Stimulated activated CD8-positive, alpha-beta memory T cell treated with anti-CD3 and anti-CD28 coated beads, Interleukin-7, amount 100 ng/mL, for 1 hour (primary cell): ENCODE data around the gene ZFAND2B.
"Not testable (repeated sequence)": the region's sequence is repeated elsewhere in the genome, so short reads cannot be mapped to it uniquely, and the experiment has no call there.

Experiments used
- DNase-seq, 2 donors: peaks; one replicate each; pipeline ENCODE4 v3.0.0-alpha.2; 2020; ENCODE audit warnings: low read depth in 2 of 2

The ZFAND2B gene

DNA sequence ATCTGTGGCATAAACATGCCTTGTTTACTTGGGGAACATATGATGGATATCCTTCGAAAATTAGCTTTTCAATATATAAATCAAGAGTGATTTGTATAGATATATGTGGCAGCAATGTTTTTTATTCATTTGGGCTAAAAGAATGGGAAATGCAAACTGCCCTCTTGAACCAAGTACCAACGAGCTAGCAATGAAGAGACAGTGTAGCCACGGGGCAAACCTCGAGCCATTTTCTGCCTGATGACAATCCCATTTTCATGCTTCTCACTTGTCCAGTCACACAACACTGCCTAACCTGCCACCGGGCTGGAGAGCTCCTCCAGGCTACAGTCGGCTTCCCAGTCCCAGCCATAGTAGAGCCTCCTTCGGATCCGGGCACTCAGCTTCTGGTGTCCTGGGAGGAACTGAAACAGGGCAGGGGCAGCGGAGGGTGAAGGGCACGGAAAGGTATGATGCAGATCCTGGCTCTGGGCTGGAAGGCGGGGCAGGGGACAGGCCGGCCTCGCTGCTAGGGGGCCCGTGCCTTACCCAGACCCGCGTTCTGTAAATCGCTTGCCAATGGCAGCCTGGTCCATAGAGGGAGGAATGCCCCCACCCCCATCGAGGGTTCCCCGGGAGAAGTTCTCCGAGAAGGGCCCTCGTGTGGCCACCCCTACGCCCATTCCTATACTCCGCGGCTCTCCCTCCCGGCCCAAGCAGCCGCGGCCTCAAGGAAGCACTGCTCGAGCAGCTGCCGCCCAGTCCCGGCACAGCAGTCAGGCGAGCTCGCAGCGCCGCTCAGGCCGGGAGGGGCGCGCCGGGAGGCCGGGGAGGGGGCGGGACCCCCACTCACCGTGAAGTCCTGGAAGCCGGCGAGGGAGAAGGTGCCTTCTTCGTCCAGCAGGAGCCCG, 30.4 kb upstream of the ZFAND2B start:
- DNase-seq, result no peak

DNA sequence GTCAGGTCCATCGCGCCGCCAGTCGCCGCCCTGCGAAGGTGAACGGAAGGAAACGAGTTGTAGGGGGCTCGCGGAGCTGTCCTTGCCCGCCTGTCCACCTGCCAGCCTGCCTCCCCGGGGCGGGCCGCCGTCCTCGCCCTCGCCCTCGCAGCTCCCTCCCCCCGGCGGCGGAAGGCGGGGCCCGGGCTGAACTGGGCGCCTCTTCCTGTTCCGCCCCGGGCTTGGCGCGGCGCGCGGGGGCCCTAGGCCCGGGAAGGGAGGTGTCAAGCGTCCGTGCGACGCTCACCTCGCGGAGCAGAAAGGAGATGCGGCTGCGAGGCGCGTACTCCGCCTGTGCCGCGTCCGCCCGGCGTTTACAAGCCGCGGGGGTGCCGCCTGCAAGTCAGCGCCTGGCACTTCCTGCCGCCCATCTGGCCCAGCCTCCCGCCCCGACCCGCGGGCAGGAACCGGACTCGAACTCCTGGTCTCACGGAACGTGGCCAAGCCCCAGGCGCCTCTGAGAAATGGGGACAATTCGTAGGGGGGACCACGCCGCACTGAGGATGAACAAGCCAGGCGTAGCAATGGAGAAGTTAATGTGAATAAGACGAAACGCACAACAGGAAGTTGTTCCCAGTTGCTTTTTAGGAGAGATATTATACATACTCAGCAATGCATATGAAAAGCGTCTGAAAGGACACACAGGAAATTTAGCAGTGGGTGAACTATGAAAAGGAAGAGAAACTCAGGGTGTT, 29.6 kb upstream of the ZFAND2B start, which contains the start of gene CNPPD1:
Gene CNPPD1 (minus strand): TSS at position 108 of the 734 bp plus-strand sequence. CDS start 97 bp downstream, at position 11.
- peak; percentile 68 to 72 for DNase-seq

DNA sequence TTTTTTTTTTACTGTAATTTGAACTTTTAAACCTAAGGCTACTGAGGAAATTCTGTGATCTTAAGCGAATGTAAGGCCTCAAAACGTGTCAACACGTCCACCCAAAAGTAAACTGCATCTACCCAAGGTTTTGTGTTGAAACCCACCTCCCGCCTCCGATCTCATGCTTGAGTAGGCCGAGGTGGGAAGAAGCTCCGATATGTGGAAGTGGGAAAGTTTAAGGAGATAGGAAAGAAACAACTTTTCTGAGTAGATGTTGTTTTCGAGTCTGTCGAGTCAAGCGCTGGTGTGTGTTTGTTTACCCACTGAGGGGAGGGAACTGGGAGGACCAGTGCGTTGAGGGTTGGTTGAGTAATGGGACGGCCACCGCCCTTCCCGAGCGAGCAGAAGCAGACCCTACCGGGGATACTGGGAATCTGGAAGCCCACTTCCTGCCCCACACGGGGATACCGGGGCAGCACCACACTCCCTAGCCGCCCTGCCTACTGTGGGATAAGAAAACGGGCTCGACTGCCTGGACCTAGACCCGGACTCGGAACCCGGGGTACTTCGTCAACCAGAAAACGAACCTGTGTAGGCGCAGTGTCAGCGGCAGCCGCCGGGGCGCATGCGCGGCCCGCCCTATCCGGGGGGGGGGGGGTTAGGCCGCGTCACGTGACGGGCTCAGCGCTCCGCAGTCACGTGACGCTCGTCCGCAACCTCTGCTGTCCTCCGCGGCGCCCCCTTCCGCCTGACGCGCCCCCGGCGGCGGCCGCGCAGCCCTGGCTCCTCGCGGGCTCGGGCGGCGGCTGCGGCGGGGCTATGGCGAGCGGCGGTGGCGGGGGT, 28.8 kb upstream of the ZFAND2B start, which contains the start of gene RETREG2:
Gene RETREG2 (plus strand): TSS at position 724 of the 825 bp plus-strand sequence. CDS start 78 bp downstream, at position 802.
- DNase-seq, result peak; percentile 56 to 63

DNA sequence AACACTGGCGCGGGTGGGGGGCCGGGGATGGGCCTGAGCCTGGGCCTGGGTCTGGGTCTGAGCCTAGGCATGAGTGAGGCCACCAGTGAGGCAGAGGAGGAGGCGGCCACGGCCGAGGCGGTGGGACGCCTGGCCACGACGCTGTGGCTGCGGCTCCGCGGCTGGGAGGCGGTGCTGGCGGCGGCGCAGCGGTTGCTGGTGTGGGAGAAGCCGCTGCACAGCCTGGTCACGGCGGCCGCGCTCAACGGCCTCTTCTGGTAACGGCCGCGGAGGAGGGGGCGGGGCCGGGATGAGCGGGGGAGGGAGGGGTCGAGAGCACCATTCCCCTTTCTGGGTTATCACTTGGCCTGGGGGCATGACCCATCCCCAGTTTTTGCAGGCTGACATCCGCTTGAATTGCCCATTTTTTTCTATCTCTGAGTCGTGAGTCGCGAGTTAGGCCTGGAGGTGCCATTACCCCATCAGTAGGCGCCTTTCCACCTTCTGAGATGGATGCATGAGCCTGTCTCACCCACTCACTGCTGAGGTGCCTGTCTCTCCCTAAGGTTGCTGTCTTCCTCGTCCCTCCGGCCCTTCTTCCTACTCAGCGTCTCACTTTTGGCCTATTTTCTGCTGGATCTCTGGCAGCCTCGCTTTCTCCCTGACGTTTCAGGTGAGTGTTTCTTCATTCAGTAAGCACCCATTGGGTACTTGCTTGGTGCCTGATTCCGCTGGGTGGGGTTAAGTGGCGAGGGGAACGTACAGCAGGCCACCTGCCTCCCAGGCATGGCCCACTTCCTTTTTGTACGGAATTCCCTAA, 28.0 kb upstream of the ZFAND2B start:
- DNase-seq, result no peak

DNA sequence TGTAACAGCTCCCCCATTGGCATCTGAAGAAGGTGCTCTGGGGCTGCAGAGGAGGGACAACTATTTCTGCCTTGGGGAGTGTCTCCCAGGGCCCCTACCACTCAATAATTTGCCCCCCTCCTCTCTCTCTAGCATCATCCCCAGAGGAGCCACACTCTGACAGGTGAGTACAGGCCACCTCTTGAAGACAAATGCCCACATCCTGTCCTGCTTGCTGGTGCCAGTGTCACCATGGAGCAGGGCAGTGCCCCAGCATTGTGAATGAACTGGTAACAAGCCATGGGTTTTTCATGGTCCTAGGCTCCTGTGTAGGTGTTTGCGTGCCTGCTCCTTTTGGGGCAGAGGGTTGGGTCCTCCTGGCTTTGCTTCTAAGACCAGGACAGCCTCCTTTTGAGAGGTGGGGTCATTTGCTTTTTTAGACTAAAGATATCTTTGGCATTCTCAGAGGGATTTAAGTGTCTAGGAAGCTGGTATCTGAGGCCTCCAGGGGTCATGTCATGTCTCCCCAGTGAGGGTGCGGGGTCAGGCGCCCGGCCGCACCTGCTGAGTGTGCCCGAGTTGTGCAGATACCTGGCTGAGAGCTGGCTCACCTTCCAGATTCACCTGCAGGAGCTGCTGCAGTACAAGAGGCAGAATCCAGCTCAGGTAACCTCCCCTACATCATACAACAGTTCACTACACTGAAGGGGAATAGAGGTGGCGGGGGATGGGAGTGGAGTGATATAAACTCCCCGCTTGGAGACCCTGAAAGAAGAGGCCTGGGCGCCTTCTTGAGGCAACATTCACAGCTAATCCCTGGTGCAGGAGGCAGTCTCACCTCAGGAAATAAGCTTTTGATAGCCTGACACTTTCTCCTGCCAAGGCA, 26.7 kb upstream of the ZFAND2B start:
- no peak for DNase-seq

DNA sequence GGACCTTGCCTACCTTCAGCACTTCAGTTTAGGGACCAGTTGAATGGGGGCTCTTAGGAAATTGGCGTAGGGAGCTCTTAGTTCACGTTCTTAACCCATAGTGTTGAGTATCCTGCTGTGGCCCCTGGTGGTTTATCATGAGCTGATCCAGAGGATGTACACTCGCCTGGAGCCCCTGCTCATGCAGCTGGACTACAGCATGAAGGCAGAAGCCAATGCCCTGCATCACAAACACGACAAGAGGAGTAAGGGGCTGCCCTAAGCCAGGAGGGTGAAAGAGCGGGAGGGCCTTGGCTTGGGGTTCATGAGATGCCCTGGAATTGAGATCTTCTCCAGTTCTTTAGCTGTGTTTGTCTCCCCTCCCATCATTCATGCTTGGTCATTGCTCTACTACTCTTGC, 25.6 kb upstream of the ZFAND2B start:
- no peak for DNase-seq

DNA sequence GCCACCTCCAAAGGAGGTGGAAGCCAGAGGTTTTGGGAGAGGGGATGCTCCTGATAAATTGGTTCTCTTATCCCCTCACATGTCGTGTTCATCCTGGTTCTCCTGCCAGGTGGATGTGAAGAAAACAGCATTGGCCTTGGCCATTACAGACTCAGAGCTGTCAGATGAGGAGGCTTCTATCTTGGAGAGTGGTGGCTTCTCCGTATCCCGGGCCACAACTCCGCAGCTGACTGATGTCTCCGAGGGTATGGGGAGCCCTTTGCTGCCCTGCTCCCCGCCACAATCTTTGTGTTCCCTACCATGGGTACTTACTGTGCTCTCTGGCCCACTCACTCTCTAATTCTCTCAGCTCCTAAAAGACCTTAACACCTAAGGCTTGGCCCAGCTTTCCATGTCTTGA, 25.1 kb upstream of the ZFAND2B start:
- no peak for DNase-seq

DNA sequence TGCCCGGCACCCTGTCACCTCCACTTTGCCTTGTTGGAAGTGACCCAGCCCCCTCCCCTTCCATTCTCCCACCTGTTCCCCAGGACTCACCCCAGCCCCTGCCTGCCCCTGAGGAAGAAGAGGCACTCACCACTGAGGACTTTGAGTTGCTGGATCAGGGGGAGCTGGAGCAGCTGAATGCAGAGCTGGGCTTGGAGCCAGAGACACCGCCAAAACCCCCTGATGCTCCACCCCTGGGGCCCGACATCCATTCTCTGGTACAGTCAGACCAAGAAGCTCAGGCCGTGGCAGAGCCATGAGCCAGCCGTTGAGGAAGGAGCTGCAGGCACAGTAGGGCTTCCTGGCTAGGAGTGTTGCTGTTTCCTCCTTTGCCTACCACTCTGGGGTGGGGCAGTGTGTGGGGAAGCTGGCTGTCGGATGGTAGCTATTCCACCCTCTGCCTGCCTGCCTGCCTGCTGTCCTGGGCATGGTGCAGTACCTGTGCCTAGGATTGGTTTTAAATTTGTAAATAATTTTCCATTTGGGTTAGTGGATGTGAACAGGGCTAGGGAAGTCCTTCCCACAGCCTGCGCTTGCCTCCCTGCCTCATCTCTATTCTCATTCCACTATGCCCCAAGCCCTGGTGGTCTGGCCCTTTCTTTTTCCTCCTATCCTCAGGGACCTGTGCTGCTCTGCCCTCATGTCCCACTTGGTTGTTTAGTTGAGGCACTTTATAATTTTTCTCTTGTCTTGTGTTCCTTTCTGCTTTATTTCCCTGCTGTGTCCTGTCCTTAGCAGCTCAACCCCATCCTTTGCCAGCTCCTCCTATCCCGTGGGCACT, 24.0 kb upstream of the ZFAND2B start:
- no peak for DNase-seq

DNA sequence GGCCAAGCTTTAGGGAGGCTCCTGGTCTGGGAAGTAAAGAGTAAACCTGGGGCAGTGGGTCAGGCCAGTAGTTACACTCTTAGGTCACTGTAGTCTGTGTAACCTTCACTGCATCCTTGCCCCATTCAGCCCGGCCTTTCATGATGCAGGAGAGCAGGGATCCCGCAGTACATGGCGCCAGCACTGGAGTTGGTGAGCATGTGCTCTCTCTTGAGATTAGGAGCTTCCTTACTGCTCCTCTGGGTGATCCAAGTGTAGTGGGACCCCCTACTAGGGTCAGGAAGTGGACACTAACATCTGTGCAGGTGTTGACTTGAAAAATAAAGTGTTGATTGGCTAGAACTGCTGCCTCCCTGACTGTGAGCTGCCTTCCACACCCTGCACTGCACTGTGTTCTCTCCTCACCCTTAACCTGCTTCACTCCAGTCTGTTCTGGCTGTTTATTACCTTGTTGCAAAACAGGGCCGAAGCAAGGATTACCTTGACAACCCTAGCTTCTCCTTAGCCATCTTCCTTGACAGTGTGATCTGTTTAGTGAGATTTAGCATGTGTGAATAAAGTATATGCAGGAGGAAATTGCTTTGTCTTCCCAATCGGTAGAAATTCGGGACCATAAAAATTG, 23.3 kb upstream of the ZFAND2B start:
- DNase-seq, result no peak

DNA sequence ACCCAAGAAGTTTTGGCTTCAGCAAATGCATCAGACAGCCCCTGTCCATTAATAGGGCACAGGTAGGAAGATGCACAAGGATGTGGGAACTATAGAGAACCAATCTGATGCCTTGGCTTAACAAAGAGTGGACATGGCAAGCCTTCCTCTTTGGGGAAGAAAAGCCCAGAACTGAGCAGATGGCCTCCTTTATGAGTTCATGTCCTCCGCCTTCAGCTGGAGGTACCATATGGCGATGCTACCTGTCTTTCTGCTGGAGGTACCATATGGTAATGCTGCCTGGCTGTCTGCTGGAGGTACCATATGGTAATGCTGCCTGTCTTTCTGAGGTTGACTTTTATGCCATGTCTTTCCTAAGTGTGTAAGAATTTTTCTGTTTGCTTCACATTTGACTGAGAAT, 22.5 kb upstream of the ZFAND2B start:
- no peak for DNase-seq

DNA sequence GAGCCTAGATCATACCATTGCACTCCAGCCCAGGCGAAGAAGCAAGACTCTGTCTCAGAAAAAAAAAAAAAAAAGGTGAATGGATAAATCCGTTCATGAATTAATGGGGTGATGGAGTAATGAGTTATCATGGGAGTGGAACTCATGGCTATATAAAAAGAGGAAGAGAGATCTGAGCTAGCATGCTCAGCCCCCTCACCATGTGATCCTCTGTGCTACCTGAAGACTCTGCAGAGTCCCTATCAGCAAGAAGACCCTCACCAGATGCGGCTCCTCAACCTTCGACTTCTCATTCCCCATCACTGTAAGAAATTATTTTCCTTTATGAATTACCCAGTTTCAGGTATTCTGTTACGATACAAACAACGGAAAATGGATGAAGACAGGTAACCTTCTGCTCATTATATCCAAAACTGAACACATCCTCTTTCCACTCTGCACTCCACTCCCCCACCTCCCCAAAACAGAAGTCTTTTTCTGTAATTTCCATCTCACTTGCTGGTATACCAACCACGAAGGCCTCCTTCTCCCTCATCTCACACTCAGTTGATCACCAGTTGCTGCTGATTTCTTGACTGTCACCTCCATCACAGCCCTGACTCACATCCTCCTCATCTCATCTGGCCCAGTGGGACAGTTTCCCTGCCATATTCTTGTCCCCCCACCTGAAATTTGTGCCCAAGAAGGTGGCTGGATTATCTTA, 19.7 kb upstream of the ZFAND2B start:
- DNase-seq, result no peak

DNA sequence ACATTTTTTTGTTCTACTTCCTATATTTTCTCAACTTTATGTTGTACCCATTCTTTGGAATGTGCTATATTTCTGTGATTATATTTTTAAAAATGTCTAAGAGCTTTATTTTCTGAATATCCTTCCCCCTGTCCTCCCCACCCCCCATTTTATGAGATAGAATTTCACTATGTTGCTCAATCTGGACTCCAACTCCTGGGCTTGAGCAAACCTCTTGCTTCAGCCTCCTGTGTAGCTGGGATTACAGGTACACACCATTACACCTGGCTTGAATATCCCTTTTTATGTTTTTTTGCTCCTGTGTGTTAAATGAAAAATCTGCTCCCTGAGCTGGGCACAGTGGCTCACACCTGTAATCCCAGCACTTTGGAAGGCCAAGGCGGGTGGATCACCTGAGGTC, 9.2 kb upstream of the ZFAND2B start:
- no peak for DNase-seq

DNA sequence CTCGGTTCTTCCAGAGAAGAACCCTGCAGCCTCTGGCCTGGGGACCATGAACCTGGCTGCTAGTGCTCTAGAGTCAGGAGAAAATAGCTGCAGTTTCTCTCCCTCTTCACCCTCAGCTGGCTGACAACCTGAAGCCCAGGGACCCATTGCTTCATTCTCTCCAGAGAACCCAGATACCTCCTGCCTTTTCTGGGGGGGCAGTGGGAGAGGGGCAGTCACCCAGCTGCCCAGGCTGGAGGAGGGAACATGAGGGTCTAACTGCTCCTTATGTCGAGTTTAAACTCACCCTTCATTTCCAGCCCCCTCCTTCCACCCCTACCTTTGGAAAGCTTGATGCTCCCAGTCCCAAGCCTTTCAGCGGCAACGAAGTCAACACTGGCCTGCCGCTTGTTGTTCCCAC, 7.6 kb upstream of the ZFAND2B start:
- no peak for DNase-seq

DNA sequence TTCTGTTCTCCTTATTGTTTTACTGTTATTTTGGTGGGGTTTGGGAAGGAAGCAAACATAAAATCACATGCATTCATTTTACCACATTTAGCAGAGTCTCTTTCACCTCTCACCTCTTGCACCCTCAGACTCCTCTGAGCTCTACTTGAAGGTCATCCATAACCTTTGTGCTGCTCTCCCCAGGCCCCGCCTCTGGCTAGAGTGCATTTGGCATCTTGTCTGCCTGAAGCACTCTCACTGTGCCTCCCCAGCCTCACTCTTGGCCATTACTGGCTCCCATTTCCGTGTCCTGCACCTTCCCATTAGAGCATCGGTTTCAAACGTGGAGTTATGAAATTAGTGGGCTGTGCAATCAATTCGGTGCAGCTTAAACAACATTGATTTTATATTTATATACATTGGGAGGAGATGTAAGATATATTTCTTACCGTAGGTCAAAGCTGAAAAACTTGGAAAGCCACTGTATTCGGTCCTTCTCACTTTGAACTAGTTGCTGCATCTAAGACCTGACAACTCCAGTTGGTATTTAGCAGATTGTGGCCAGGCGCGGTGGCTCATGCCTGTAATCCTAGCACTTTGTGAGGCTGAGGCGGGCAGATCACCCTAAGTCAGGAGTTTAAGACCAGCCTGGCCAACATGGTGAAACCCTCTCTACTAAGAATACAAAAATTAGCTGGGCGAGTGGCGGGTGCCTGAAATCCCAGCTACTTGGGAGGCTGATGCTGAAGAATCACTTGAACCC, 6.9 kb upstream of the ZFAND2B start:
- no peak for DNase-seq

DNA sequence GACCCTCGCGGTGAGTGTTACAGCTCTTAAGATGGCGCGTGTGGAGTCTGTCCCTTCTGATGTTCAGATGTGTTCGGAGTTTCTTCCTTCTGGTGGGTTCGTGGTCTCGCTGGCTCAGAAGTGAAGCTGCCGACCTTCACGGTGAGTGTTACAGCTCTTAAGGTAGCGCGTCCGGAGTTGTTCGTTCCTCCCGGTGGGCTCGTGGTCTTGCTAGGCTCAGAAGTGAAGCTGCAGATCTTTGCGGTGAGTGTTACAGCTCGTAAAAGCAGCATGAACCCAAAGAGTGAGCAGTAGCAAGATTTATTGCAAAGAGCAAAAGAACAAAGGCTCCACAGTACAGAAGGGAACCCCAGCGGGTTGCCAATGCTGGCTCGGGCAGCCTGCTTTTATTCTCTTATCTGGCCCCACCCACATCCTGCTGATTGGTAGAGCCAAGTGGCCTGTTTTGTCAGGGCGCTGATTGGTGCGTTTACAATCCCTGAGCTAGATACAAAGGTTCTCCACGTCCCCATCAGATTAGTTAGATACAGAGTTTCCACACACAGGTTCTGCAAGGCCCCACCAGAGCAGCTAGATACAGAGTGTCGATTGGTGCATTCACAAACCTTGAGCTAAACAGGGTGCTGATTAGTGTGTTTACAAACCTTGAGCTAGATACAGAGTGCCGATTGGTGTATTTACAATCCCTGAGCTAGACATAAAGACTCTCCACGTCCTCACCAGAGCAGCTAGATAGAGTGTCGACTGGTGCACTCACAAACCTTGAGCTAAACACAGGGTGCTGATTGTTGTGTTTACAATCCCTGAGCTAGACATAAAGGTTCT, 5.9 kb upstream of the ZFAND2B start:
- not testable (repeated sequence) for DNase-seq

DNA sequence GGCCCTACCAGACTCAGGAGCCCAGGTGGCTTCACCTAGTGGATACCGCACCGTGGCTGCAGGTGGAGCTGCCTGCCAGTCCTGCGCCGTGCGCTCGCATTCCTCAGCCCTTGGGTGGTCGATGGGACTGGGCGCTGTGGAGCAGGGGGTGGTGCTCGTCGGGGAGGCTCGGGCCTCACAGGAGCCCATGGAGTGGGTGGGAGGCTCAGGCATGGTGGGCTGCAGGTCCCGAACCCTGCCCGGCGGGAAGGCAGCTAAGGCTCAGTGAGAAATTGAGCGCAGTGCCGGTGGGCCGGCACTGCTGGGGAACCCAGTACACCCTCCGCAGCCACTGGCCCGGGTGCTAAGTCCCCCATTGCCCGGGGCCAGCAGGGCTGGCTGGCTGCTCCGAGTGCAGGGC, 5.3 kb upstream of the ZFAND2B start:
- not testable (repeated sequence) for DNase-seq
